ENCODE measurements around the gene MPHOSPH6. TPM values are rescaled to one million over a fixed set of nuclear protein-coding genes. Genes with fewer than 3 reads are reported as not detected.

MPHOSPH6 gene
- total RNA-seq, 1 experiment from 2014 or later, result 23.5 TPM

- Histone ChIP-seq H3K4me2 (ENCODE audit: low read length) (no peak overlapping the region), H3K27ac (ENCODE audit: low read length) (no peak overlapping the region), H2AFZ (ENCODE audit: low read length) (no peak overlapping the region), H3K27me3 (ENCODE audit: low read length) (no peaks in the 10 kb centered on the region), H3K9me2 (replicated peaks; ENCODE audit: low read length) (no peaks in the 10 kb centered on the region), H3K79me2 (ENCODE audit: low read length) (peaks cover 20% of the 10 kb centered on the region), H3K4me3 (ENCODE audit: low read length) (no peak overlapping the region), H3F3A (ENCODE audit: low read length, unreplicated experiment) (no peaks in the 10 kb centered on the region), H3K36me3 (ENCODE audit: low read depth, low read length) (peaks cover 5% of the 10 kb centered on the region), H3K9me3 (ENCODE audit: low read length) (no peaks in the 10 kb centered on the region), H3K4me1 (ENCODE audit: insufficient read depth, low read length) (peaks cover 10% of the 10 kb centered on the region), H3K9ac (ENCODE audit: low read length) (no peak overlapping the region), H4K20me1 (ENCODE audit: low read length) (peaks cover 6% of the 10 kb centered on the region; the same call in 1 of the 2 replicates)
- ATAC-seq, result no peak
- BruUV-seq (replicated peaks), result no TSS peak
- CTCF ChIA-PET, result no interaction called here
- POLR2A ChIA-PET (ENCODE audit: unreplicated experiment), result no interaction called here
- intact Hi-C loops (cut with micrococcal nuclease), result no loop called here
- DNase-seq, result no peak
- TF ChIP-seq EZH2phosphoT487 (IDR thresholded peaks at IDR 0.05; ENCODE audit: borderline replicate concordance, low read length) (no peak), CTCF (conservative IDR thresholded peaks at IDR 0.05; ENCODE audit: low read depth, low read length) (no peak), EZH2 (IDR thresholded peaks at IDR 0.05; ENCODE audit: low read length, unreplicated experiment) (no peak)
Observed at GRCh38 chr16:82157534-82157812, 12.6 kb downstream of the MPHOSPH6 start.

GRCh38 chr16:82156761-82157533 lies 13.1 kb downstream of the MPHOSPH6 start:
- BruUV-seq (replicated peaks), result no TSS peak
- H3K9me3 ChIP-seq (ENCODE audit: low read length), result no peaks in the 10 kb centered on the region
- intact Hi-C loops (cut with micrococcal nuclease), result no loop called here
- DNase-seq (no peak), ATAC-seq (no peak)
- no peak overlapping the region for H3K4me3 ChIP-seq (ENCODE audit: low read length)
- POLR2A ChIA-PET (ENCODE audit: unreplicated experiment), result no interaction called here
- H4K20me1 ChIP-seq (ENCODE audit: low read length), result peaks cover 6% of the 10 kb centered on the region; the same call in 1 of the 2 replicates
- no peak overlapping the region for H3K27ac ChIP-seq (ENCODE audit: low read length)
- no peaks in the 10 kb centered on the region for H3K9me2 ChIP-seq (replicated peaks; ENCODE audit: low read length)
- no peaks in the 10 kb centered on the region for H3K27me3 ChIP-seq (ENCODE audit: low read length)
- CTCF ChIA-PET, result no interaction called here
- H3K79me2 ChIP-seq (ENCODE audit: low read length), result peaks cover 20% of the 10 kb centered on the region
- no peak overlapping the region for H3K4me2 ChIP-seq (ENCODE audit: low read length)
- no peaks in the 10 kb centered on the region for H3F3A ChIP-seq (ENCODE audit: low read length, unreplicated experiment)
- TF ChIP-seq EZH2 (IDR thresholded peaks at IDR 0.05; ENCODE audit: low read length, unreplicated experiment) (no peak), CTCF (conservative IDR thresholded peaks at IDR 0.05; ENCODE audit: low read depth, low read length) (no peak), EZH2phosphoT487 (IDR thresholded peaks at IDR 0.05; ENCODE audit: borderline replicate concordance, low read length) (no peak)
- no peak overlapping the region for H3K9ac ChIP-seq (ENCODE audit: low read length)
- peaks cover 14% of the 10 kb centered on the region for H3K4me1 ChIP-seq (ENCODE audit: insufficient read depth, low read length)
- peaks cover 3% of the 10 kb centered on the region for H3K36me3 ChIP-seq (ENCODE audit: low read depth, low read length)
- H2AFZ ChIP-seq (ENCODE audit: low read length), result no peak overlapping the region

GRCh38 chr16:82152641-82153112 lies 17.3 kb downstream of the MPHOSPH6 start:
- Histone ChIP-seq H3K79me2 (ENCODE audit: low read length) (peaks cover 18% of the 10 kb centered on the region), H3K4me2 (ENCODE audit: low read length) (peak overlapping the region; percentile 10; the same call in 1 of the 2 replicates), H3K9ac (ENCODE audit: low read length) (no peak overlapping the region), H3K9me3 (ENCODE audit: low read length) (no peaks in the 10 kb centered on the region), H3K9me2 (replicated peaks; ENCODE audit: low read length) (no peaks in the 10 kb centered on the region), H3K4me3 (ENCODE audit: low read length) (no peak overlapping the region), H3F3A (ENCODE audit: low read length, unreplicated experiment) (no peaks in the 10 kb centered on the region), H3K27me3 (ENCODE audit: low read length) (no peaks in the 10 kb centered on the region), H3K4me1 (ENCODE audit: insufficient read depth, low read length) (peaks cover 14% of the 10 kb centered on the region), H3K27ac (ENCODE audit: low read length) (peak overlapping the region; percentile 39; the same call in 1 of the 2 replicates), H2AFZ (ENCODE audit: low read length) (no peak overlapping the region), H3K36me3 (ENCODE audit: low read depth, low read length) (peaks cover 8% of the 10 kb centered on the region; the same call in 1 of the 2 replicates), H4K20me1 (ENCODE audit: low read length) (peaks cover 6% of the 10 kb centered on the region; the same call in 1 of the 2 replicates)
- ChIA-PET POLR2A (ENCODE audit: unreplicated experiment) (no interaction called here), CTCF (no interaction called here)
- BruUV-seq (replicated peaks), result no TSS peak
- DNase-seq, result peak; percentile 69
- intact Hi-C loops (cut with micrococcal nuclease), result no loop called here
- peak; percentile 87 for ATAC-seq
- no peak for TF ChIP-seq EZH2 (IDR thresholded peaks at IDR 0.05; ENCODE audit: low read length, unreplicated experiment)
- TF ChIP-seq EZH2phosphoT487 (IDR thresholded peaks at IDR 0.05; ENCODE audit: borderline replicate concordance, low read length), result no peak
- TF ChIP-seq CTCF (conservative IDR thresholded peaks at IDR 0.05; ENCODE audit: low read depth, low read length), result no peak

Measured in PC-3 (cell line).